ENCODE results near the gene GMPR2.

DNA sequence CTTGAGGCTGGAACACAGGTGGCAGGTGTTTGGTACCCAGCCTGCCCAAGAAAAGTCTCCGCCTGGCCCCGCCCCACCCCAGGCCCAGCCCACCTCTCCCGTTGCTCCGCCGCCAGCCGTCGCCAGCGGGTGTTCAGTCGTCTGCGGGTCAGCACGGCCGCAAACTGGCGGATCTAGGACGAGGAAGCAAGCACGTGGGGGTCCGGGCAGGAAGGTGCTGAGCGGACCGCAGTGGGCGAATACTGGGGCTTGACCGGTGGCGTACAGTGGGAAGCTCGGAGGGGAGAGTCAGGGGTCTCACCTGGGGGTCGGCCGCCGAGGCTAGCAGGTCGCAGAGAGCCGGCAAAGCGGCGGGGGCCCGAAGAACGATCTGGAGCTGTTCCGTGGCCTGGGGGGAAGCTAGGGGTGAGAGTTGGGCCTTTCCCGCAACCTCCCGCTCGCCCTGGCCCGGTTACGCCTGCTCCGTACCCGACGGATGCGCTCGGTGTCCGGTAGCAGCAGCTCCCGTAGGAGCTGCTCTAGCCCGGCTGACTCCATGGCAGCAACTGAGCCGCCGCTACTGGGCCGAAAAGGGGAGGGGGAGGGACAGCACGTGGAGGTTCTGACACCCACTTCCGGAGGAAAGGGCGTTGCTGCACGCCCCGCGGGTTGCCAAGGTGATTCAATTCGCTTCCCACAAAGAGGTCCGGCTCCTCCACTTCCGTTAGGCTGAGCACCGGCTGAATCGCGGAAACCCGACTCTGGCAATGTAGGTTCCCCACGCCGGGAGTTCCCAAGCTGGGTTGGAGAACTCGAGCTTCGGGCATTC is 44.3 kb upstream of the GMPR2 start, which contains the start of gene IPO4:
- no peak for TF ChIP-seq CTCF (IDR thresholded peaks at IDR 0.05; ENCODE audit: low read length)
- no peak for TF ChIP-seq EZH2 (IDR thresholded peaks at IDR 0.05; ENCODE audit: borderline replicate concordance, low read length)

Measured in OCI-LY1 (cell line).